Measurements from ENCODE around the gene STARD9.
A peak's percentile ranks its signal among the peaks of the same experiment; 100 is the strongest.
"Not testable (repeated sequence)": the region's sequence is repeated elsewhere in the genome, so short reads cannot be mapped to it uniquely, and the experiment has no call there.

The STARD9 gene

DNA sequence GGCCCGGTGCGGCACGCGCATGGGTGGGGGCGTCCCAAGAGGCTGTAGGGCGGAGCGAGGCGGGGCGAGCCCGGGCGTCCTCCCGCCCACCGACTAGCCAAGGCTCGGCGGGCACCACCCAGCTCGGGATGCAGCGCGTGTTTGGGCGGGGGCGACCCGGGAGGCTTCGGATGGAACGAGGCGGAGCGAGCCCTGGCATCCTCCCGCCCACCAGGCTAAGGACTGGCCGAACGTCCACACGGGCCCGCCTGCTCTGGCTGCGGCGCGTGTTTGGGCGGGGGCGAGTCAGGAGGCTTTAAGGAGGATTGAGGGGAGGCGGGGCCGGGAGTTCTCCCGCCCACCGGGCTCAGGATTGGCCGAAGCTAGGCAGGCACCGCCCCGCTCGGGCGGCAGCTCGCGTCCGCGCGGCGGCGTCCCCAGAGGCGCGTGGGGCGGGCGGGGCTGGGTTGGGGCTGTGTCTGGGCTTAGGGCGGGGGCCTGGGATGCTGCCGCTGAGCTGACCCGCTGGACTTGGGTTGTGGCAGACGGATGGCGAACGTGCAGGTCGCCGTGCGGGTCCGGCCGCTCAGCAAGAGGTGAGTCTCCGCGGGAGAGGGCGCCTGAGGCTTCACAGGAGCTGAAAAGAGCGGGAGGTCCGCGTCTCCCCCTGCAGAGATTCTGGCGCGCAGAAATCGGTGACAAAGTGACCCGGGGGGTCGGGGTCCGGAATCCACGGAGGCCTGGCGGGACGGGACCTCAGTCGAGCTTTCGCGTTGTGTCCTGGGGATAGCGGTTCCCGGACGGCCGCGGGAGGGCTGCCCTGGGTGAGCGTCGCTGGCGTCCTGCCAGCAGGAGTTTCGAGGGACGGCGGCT is at the start of gene STARD9:
TSS of gene STARD9 (plus strand) at position 419 of the 852 bp plus-strand sequence. CDS start at position 529, 110 bp downstream.
- DNase-seq, result peak; percentile 98

DNA sequence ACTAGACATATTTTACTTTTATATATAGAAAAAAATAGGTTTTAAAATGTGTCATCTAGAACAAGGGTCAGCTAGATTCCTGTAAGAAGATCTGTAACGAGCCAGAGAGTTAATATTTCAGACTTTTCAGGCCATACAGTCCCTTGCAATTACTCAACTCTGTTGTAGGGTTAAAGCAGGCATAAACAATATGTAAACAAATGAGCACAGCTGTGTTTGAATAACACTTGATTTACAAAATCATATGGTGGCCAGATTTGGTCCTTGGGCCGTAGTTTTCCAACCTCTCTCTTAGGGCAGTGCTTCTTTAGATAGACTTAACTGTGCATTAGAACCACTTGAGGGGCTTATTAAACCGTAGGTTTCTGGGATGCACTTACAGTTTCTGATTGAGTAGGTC is 46.4 kb upstream of the STARD9 start:
- no peak for DNase-seq

DNA sequence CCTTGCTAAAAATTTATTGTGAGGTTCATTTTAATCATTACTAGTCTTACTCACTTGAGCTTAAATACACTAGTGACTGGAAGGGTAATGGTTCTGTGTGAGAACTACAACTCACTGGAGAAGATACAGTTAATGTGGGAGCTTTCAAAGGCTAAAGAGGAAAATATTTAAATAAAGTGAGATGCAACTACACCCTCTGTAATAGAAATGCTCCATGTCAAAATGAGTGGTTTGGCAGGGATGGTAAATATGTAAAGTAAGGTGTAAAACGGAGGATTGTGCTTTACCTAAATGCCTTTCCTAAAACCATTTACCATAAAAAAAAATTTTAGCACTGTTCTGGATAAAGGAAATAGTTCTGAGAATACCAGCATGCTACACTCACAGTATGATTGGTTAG is 42.2 kb upstream of the STARD9 start:
- no peak for DNase-seq

DNA sequence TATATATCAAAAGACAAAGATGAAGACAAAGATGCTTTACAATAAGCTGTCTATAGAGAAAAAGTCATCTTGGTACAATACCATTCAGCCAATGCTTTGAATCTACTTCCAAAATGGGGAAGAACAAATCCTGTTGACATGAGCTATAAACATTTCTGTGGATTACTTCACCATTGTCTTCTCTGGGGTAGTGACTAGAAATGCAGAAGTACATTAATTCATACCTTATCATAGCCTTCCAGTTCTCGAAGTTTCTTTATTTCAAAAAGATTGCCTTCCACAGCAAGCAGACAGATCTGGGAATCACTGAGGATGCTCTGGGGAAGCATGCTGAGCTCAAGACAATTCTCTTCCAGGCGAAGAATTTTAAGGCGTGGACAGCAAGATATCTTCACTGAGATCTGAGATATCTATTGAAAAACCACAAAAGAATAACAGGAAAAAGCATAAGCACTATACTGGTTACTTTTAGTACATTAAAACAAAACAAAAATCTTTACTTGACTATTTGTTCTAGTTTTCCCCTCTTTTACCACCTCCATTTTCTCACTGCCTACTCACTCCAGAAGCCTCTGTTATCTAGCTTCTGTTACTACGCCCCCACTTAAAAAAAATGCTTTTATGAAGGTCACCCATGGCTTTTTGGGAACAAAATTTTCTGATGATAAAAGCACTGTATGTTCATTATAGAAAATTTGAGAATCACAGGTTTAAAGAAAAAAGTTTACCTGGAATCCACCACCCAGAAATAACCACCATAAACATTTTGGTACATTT is 30.4 kb upstream of the STARD9 start:
- DNase-seq, result no peak

DNA sequence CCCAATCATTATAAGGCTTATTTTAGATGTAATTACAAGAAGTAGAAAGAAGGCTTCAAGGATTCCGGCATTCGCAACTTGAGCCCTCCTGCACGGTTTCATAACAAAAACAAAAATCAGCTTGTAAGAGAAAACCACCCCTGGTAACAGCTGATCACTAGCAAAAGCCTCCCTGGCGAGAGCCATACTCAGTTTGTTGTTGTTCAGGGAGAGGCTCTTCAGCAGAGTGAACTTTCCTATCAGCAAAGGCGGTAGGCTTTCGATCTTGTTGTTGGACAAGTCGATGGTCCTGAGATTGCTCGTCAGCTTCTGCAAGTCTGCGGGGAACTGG is 27.5 kb upstream of the STARD9 start:
- DNase-seq, result no peak

DNA sequence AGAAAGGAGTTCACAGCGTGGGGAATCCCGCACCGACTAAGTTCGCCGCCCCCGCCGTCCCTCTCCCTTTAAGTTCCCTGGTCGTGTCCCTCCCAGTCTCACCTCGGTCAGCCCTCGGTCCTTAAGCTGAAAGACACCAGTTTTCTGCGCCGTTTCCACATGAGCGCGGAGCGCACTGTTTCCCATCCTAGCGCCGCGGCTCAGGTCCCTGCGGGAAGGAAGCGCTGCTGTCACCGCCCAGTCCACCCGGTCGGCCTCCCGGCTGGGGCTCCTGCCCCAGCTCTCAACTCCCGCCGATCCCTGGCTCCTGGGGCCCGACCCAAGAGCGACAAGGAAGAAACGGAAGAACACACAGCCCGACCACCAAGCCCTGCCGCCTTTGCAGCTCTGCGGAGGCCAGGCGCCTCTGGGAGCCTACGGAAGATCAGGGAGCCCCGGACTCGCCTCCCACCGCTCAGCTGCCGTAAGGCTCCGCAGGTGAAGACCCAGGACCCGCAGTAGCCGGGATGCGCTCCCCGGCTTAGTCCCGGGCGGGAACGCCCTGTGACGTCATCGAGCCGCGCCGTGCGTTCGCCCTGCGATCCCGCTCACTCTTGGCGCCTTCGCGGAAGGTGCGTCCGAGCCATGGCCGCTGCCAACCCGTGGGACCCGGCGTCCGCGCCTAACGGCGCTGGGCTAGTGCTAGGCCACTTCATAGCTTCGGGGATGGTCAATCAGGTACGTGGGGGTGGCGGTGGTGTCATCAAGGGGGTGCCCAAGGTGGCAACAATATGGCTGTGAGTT is 27.0 kb upstream of the STARD9 start, which contains the start of the genes HAUS2 and LRRC57:
TSS of gene HAUS2 (plus strand) at position 590 of the 783 bp plus-strand sequence. CDS start at position 625, 35 bp downstream.
TSS of gene LRRC57 (minus strand) at position 545 of the 783 bp plus-strand sequence. CDS start at position 186, 359 bp downstream.
- DNase-seq, result peak; percentile 96

DNA sequence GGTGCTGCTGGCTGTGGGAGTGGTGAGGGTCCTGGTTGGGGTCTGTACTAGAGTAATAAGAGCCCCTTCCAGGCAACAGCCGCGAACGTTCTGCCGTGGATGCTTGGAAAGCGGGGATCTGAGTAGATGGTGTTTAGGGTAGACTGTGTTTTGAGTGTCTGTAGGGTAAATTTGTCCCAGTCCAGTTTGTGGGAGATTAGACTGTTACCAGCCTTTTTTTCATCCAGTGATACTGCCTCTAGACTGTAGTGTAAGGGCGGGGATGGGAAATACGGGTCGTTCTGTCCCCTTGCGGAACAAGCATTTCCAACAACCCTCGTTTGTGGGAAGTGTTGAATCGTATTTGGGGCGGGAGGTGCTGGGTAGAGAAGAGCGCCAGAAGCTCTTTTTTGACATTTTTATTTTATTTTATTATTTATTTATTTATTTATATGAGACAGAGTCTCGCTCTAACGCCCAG is 26.3 kb upstream of the STARD9 start:
- DNase-seq, result no peak

DNA sequence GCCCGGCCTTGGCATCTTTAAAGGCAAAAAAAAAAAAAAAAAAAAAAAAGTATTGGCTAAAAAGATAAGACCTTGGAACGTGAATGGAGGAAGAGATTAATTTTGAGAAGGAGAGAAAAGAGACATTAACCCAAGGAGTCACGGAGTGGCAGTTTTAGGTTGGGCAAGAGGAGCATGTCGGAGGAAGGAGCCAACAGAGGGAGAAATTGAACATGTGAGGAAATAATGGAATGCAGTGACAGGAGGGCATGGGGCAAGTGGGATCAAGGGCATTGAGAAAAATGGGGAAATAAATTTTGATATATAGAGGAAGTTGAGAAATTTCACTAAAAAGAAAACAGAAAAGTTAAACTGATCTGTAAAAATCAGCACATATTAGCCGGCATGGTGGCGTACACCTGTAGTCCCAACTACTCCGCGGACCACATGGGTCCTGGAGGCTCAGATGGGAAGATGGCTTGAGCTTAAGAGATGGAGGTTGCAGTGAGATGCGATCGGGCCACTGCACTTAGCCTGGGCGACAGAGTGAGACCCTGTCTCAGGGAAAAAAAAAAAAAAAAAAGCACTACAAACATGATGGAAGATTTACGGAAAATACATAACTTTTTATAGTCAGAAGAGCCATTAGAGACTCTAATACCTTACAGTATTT is 25.5 kb upstream of the STARD9 start:
- no peak for DNase-seq

DNA sequence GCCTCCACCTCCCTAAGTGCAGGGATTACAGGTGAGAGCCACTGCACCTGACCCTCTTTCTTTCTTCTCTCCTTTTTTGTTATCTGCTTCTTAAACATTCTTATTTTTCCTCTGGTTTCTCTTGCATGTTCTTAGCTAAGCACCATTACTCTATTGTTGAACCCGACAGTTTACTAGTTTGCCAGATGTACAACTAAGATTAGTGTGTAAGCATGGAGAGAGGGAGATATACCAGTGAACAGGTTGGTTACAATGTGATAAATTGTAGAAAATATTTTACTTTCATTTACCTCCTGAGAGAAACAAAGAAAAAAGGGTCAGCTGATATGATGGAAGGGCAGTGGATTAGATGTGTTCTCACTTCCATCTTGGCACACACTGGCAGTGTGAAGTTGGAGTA is 21.9 kb upstream of the STARD9 start:
- DNase-seq, result no peak

DNA sequence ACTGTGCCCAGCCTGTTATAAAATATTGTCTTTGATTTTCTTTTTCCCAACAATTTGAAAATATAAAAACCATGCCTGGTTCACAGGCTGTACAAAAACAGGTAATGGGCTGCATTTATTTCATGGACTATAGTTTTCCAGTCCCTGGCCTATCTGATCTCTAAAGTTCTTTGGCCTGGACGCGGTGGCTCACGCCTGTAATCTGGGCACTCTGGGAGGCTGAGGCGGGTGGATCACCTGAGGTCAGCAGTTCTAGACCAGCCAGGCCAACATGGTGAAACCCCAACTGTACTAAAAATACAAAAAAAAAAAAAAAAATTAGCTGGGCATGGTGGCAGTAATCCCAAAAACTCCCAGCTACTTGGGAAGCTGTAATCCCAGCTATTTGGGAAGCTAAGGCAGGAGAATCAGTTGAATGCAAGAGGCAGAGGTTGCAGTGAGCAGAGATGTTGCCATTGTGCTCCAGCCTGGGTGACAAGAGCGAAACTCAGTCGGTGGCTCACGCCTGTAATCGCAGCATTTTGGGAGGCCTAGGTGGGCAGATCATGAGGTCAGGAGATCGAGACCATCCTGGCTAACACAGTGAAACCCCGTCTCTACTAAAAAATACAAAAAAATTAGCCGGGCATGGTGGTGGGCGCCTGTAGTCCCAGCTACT is 18.7 kb upstream of the STARD9 start:
- DNase-seq, result not testable (repeated sequence)

DNA sequence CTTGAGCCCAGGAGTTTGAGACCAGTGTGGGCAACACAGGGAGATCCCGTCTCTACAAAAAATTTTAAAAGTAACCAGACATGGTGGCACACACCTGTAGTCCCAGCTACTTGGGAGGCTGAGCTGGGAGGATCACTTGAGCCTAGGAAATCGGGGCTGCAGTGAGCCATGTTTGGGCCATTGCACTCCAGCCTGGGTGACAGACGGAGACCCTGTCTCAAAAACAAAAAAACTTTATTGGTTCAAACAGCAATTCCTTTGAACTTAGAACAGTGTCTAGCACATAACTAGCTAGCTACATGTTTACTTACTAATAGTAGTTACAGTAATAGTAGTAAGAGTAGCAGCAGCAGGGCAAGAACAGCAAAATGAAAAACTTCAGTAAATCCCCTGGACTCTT is 16.7 kb upstream of the STARD9 start:
- no peak for DNase-seq

DNA sequence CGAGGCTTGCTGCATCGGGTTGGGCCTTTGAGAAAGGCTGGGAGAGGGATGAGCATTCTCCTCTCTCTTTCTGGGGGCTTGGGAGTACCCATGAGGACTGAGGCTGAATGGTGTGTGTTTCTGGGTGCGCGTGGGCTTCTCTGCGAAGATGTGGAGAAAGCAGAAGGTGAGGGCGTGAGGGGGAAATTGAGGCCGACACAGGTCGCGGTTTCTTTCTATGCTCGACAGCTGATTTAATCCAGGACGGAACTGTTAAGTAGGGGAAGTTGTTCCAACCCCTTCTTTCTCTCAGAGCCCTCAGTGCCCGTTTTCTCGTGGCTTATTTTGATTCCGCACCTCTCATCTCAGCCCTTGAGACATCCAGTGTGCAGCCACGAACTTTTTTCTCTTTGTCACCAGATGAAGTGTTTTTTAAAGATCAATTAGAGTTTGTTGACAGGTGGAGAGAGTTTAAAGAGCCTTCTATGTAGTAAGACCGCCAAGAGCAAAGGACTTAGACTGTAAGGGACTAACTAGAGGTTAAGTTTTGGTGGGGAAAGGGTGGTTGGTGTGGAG is 711 bp downstream of the STARD9 start:
- DNase-seq, result no peak

DNA sequence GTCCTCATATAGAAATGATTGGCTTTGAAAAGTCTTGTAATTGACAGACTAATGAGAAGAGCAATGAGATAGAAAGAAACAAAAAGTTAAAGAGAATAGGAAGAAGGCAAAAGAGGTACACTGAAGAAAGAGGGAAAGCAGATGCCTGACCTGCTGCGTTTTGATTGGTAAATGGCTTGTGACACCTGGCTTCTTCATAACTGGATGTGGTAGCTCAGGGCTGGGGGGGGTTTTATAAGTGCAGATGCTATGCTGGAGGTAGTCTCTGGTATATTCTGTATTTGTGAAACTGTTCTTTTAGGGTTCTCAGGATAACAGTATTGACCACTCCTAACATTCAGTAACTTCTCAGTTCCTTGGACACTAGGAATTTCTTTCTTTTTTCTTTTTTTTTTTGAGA is 1.4 kb downstream of the STARD9 start:
- no peak for DNase-seq

DNA sequence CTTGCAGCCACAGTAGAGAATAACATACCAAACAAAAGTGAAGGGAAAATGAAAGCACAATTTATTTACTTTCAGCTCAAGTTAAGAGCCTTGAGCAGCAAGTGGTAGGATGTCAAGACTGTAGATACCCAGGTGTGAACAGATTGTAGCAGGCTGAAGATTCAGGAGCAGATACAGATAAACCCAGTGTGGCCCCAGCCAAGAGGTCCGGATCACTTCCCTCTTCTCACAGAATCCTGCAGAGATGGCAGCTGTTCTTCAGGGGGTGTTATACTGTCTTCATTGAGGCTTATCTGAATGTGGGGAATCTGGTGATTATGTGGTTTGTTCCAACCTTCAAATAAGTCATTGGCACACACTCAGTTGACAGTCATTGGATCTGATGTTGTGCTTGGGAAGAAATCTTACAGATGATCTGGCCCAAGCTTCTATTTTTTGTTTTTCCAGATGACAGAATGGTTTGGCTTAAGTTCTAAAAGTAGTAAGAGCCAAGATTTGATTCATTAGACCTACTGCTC is 2.2 kb downstream of the STARD9 start:
- no peak for DNase-seq

DNA sequence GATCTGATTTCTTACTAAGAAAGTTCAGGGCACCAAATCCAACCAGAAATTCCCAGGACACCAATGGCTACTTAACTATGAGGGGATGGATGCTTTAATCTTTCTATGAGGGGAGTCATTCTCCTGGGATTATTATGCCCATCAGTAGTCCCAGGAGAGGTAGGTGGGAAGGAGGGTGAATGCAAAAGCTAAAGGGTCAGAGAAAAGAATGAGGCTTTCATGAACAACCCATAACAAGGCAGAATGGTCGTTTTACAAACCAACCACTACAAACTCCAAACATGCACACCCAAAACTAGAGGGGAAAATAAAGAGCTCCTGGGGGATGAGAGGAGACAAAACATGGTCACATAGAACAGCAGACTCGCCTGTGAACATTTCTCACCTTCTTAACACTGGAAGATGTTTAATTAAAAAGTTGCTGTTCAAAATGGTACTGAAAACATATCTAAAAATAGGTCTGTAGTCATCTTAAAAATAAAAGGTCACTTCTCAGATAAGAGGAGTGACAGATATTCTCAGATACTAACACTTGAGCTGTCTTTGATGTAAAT is 3.7 kb downstream of the STARD9 start:
- no peak for DNase-seq

DNA sequence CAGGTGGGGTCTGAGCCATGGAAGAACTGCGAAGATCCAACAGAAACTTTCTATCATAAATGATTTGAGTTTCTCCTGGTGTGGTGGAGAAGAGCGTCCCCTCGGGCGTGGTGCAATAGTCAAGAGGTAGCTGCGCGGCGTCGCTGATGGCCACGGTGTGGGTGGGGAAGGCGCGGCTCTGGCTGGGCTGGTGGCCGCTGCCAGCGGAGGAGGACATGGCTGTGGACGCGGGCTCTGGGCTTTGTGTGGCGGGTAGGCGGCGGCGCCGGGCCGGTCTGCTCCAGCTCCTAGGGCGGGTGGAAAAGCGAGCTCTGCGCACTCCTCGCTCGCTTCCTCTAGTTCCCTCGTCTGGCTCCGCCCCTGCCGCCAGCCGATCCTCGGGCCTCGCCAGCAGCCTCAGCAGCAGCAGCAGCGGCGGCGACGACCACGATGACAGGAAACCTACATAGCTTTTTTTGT is 5.9 kb downstream of the STARD9 start:
- peak; percentile 88 for DNase-seq

DNA sequence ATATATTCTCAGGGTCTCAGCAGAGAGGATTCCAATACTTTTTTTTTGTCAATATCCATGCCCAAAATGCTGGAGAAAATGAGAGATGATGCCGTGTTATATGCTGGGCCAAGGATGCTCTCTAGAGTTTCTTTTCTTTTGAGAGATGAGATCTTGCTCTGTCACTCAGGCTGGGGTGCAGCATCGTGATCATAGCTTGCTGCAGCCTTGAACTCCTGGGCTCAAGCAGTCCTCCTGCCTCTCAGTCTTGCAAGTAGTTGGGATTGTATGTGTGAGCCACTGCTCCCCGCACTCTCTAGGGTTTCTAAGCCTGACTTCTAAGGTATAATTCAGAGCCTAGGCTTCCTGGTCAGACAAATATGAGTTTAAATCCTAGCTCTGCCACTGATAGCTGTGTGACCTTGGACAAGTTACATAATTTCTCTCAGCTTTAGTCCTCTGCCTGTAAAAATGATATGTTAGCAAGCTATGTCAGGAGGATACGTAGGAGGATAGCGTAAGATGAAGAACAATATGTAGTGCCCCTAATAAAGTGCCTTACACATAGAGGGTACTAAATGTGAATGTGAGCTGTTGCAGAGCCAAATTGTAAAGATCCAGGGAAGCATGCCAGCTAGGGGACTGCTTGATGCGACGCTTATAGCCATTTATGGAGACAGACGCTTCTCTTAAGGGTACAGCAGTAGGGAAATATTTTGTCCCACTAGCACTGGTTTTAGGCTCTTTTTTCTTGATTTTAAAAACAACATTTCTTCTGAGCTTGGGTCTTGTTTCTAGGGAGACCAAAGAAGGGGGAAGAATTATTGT is 7.4 kb downstream of the STARD9 start:
- no peak for DNase-seq

DNA sequence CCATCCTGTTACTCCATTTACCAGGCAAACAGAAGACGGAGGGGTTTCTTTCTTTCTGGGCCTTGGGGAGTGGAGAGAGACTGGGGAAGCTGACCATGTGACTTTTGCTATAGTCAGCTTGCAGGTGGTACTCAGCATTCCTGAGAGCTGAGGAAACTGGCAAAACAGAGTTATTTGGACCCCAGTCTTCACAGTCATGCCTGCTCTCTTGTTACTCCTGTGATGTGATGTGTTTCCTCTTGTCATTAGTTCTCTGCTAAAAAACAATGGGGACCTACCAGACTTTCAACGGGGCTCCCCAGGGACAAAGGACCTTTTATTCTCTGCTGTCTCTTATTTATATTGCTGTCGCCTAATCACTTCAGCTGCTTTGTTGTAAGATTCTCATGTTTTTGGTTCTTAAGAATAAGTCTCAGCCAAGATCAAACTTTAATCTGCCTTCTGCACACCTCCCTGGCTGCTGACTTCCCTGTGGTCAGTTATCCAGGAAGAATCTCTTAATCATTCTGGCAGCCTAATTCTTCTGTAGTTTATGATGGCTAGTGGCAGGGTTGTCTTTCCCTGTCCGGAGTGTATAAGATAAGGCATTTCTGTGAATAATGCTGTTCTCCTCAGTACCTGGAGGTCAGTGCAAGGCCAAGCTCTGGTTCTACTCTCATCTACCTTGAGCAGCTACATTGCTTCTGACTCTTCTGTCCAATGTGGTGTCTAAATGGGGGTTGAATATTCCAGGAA is 8.8 kb downstream of the STARD9 start:
- no peak for DNase-seq

DNA sequence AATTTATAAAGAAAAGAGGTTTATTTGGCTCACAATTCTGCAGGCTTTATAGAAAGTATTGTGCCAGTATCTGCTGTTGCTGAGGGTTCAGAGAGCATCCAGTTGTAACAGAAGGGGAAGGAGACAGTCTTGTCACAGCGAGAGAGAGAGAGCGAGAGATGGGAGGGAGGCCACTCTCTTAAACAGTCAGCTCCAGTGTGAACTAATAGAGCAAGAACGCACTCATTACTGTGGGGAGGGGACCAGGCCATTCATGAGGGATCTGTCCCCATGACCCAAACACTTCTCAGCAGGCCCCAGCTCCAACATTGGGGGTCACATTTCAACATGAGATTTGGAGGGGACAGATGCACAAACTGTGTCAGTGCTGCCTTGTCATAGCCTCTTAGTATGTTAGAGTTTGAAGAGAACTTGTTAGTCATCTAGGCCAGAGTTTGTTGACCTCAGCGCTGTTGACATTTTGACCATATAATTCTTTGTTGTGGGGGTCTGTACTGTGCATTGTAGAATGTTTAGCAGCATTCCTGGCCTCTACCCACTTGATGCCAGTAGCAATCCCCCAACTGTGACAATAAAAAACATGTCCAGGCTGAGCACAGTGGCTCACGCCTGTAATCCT is 15.3 kb downstream of the STARD9 start:
- DNase-seq, result no peak

Data from activated CD8-positive, alpha-beta memory T cell treated with anti-CD3 and anti-CD28 coated beads for 24 hours (primary cell).